ENCODE results near the gene DSG4. TPM values are rescaled to one million over a fixed set of nuclear protein-coding genes. Genes with fewer than 3 reads are reported as not detected.

The DSG4 gene
- total and polyA plus RNA-seq, 9 donors = not detected

- WGBS (ENCODE audit: insufficient coverage) = no CpG with 5 or more reads among the region's 4 CpGs
- no peak overlapping the region for H3K27ac ChIP-seq (ENCODE audit: low read length)
These were observed 64.9 kb downstream of the DSG4 start for GRCh38 chr18:31441493-31441892.

GRCh38 chr18:31444142-31444541 lies 67.6 kb downstream of the DSG4 start:
- H3K4me3 ChIP-seq (ENCODE audit: low read length) = no peak overlapping the region
- no peaks in the 10 kb centered on the region for H3K9me3 ChIP-seq (replicated peaks; ENCODE audit: control insufficient read depth, low read depth, low read length)
- no peaks in the 10 kb centered on the region for H3K27me3 ChIP-seq (ENCODE audit: control insufficient read depth, insufficient read depth, low read length)
- H3K4me1 ChIP-seq (ENCODE audit: control insufficient read depth, insufficient read depth, low read length) = no peaks in the 10 kb centered on the region
- WGBS (ENCODE audit: insufficient coverage) = no CpG with 5 or more reads among the region's 2 CpGs
- no peaks in the 10 kb centered on the region for H3K36me3 ChIP-seq (ENCODE audit: control insufficient read depth, insufficient read depth, low read length)
- DNase-seq = no peak
- H3K27ac ChIP-seq (ENCODE audit: low read length) = no peak overlapping the region

More at GRCh38 chr18:31441493-31441892, 64.9 kb downstream of the DSG4 start:
- no peaks in the 10 kb centered on the region for H3K9me3 ChIP-seq (replicated peaks; ENCODE audit: control insufficient read depth, low read depth, low read length)
- no peak overlapping the region for H3K4me3 ChIP-seq (ENCODE audit: low read length)
- no peaks in the 10 kb centered on the region for H3K36me3 ChIP-seq (ENCODE audit: control insufficient read depth, insufficient read depth, low read length)
- DNase-seq = no peak
- H3K4me1 ChIP-seq (ENCODE audit: control insufficient read depth, insufficient read depth, low read length) = no peaks in the 10 kb centered on the region
- no peaks in the 10 kb centered on the region for H3K27me3 ChIP-seq (ENCODE audit: control insufficient read depth, insufficient read depth, low read length)

GRCh38 chr18:31445908-31446307 lies 69.3 kb downstream of the DSG4 start:
- no peak for DNase-seq
- no peaks in the 10 kb centered on the region for H3K36me3 ChIP-seq (ENCODE audit: control insufficient read depth, insufficient read depth, low read length)

GRCh38 chr18:31446854-31447253 lies 70.3 kb downstream of the DSG4 start:
- H3K4me1 ChIP-seq (ENCODE audit: control insufficient read depth, insufficient read depth, low read length) = no peaks in the 10 kb centered on the region
- no peaks in the 10 kb centered on the region for H3K27me3 ChIP-seq (ENCODE audit: control insufficient read depth, insufficient read depth, low read length)
- no peak overlapping the region for H3K27ac ChIP-seq (ENCODE audit: low read length)
- DNase-seq = no peak
- H3K4me3 ChIP-seq (ENCODE audit: low read length) = no peak overlapping the region
- WGBS (ENCODE audit: insufficient coverage) = no CpG with 5 or more reads among the region's 3 CpGs
- H3K9me3 ChIP-seq (replicated peaks; ENCODE audit: control insufficient read depth, low read depth, low read length) = no peaks in the 10 kb centered on the region
- H3K36me3 ChIP-seq (ENCODE audit: control insufficient read depth, insufficient read depth, low read length) = no peaks in the 10 kb centered on the region

More at GRCh38 chr18:31445908-31446307, 69.3 kb downstream of the DSG4 start:
- H3K27me3 ChIP-seq (ENCODE audit: control insufficient read depth, insufficient read depth, low read length) = no peaks in the 10 kb centered on the region
- H3K4me1 ChIP-seq (ENCODE audit: control insufficient read depth, insufficient read depth, low read length) = no peaks in the 10 kb centered on the region
- no peak overlapping the region for H3K4me3 ChIP-seq (ENCODE audit: low read length)
- no peaks in the 10 kb centered on the region for H3K9me3 ChIP-seq (replicated peaks; ENCODE audit: control insufficient read depth, low read depth, low read length)
- H3K27ac ChIP-seq (ENCODE audit: low read length) = no peak overlapping the region

GRCh38 chr18:31447530-31448191 lies 71.1 kb downstream of the DSG4 start, which contains the start of gene DSG3:
Gene DSG3, plus strand, starts transcription at chr18:31447741. Its CDS starts 137 bp downstream, at chr18:31447878.
- 39% methylated on average over 6 of the region's 9 CpGs for WGBS (ENCODE audit: insufficient coverage)
- Histone ChIP-seq H3K36me3 (ENCODE audit: control insufficient read depth, insufficient read depth, low read length) (no peaks in the 10 kb centered on the region), H3K4me1 (ENCODE audit: control insufficient read depth, insufficient read depth, low read length) (no peaks in the 10 kb centered on the region), H3K27ac (ENCODE audit: low read length) (no peak within 1 kb of the TSS), H3K27me3 (ENCODE audit: control insufficient read depth, insufficient read depth, low read length) (no peaks in the 10 kb centered on the region), H3K9me3 (replicated peaks; ENCODE audit: control insufficient read depth, low read depth, low read length) (no peaks in the 10 kb centered on the region), H3K4me3 (ENCODE audit: low read length) (no peak within 1 kb of the TSS)
- no peak for DNase-seq

GRCh38 chr18:31450409-31450808 lies 73.8 kb downstream of the DSG4 start:
- H3K4me3 ChIP-seq (ENCODE audit: low read length) = no peak overlapping the region
- no peaks in the 10 kb centered on the region for H3K27me3 ChIP-seq (ENCODE audit: control insufficient read depth, insufficient read depth, low read length)
- DNase-seq = no peak
- no peaks in the 10 kb centered on the region for H3K4me1 ChIP-seq (ENCODE audit: control insufficient read depth, insufficient read depth, low read length)
- no peaks in the 10 kb centered on the region for H3K36me3 ChIP-seq (ENCODE audit: control insufficient read depth, insufficient read depth, low read length)
- H3K9me3 ChIP-seq (replicated peaks; ENCODE audit: control insufficient read depth, low read depth, low read length) = no peaks in the 10 kb centered on the region
- no peak overlapping the region for H3K27ac ChIP-seq (ENCODE audit: low read length)

- Histone ChIP-seq H3K36me3 (ENCODE audit: control insufficient read depth, insufficient read depth, low read length) (no peaks in the 10 kb centered on the region), H3K4me1 (ENCODE audit: control insufficient read depth, insufficient read depth, low read length) (no peaks in the 10 kb centered on the region), H3K27me3 (ENCODE audit: control insufficient read depth, insufficient read depth, low read length) (no peaks in the 10 kb centered on the region), H3K9me3 (replicated peaks; ENCODE audit: control insufficient read depth, low read depth, low read length) (no peaks in the 10 kb centered on the region), H3K27ac (ENCODE audit: low read length) (no peak overlapping the region), H3K4me3 (ENCODE audit: low read length) (no peak overlapping the region)
- WGBS (ENCODE audit: insufficient coverage) = 100% methylated on average over 1 of the region's 1 CpG
- DNase-seq = no peak
These were observed 75.0 kb downstream of the DSG4 start for GRCh38 chr18:31451625-31452024.

GRCh38 chr18:31454066-31454708 lies 77.6 kb downstream of the DSG4 start:
- Histone ChIP-seq H3K9me3 (replicated peaks; ENCODE audit: control insufficient read depth, low read depth, low read length) (no peaks in the 10 kb centered on the region), H3K4me3 (ENCODE audit: low read length) (no peak overlapping the region), H3K4me1 (ENCODE audit: control insufficient read depth, insufficient read depth, low read length) (no peaks in the 10 kb centered on the region), H3K36me3 (ENCODE audit: control insufficient read depth, insufficient read depth, low read length) (no peaks in the 10 kb centered on the region), H3K27me3 (ENCODE audit: control insufficient read depth, insufficient read depth, low read length) (no peaks in the 10 kb centered on the region), H3K27ac (ENCODE audit: low read length) (no peak overlapping the region)
- 40% methylated on average over 1 of the region's 3 CpGs for WGBS (ENCODE audit: insufficient coverage)
- no peak for DNase-seq

Other genes with a start within 250 kb of the DSG4 start
- gene DSC1, start 213.9 kb upstream of the DSG4 start, total RNA-seq = under 0.01 TPM
- 1 to 10 TPM in 1 of 8 donors, under 1 TPM in 2, not detected in 5; 0.07 to 9.4 (median 0.57) TPM for gene DSC1, start 213.9 kb upstream of the DSG4 start, polyA plus RNA-seq (ENCODE audit: insufficient read depth in 1 of 8, insufficient read length in 8 of 8, low replicate concordance in 1 of 8)
- gene DSG1, start 58.6 kb upstream of the DSG4 start, total RNA-seq = not detected
- 10 to 100 TPM in 1 of 8 donors, under 1 TPM in 4, not detected in 3; 0.03 to 15.2 (median 0.07) TPM for gene DSG1, start 58.6 kb upstream of the DSG4 start, polyA plus RNA-seq (ENCODE audit: insufficient read depth in 1 of 8, insufficient read length in 8 of 8, low replicate concordance in 1 of 8)
- gene DSG3, start 71.0 kb downstream of the DSG4 start, total RNA-seq = not detected
- gene DSG3, start 71.0 kb downstream of the DSG4 start, polyA plus RNA-seq (ENCODE audit: insufficient read depth in 1 of 8, insufficient read length in 8 of 8, low replicate concordance in 1 of 8) = 1 to 10 TPM in 1 of 8 donors, under 1 TPM in 2, not detected in 5; 0.04 to 5.7 (median 0.16) TPM
- 2.3 TPM for gene DSG2, start 121.4 kb downstream of the DSG4 start, total RNA-seq
- 10 to 100 TPM in 1 of 8 donors, 1 to 10 TPM in 7; 5.0 to 14.8 (median 8.3) TPM for gene DSG2, start 121.4 kb downstream of the DSG4 start, polyA plus RNA-seq (ENCODE audit: insufficient read depth in 1 of 8, insufficient read length in 8 of 8, low replicate concordance in 1 of 8)
- 0.27 TPM for gene TTR, start 215.1 kb downstream of the DSG4 start, total RNA-seq
- 10 to 100 TPM in 2 of 8 donors, 1 to 10 TPM in 1, under 1 TPM in 3, not detected in 2; 0.24 to 15.8 (median 4.1) TPM for gene TTR, start 215.1 kb downstream of the DSG4 start, polyA plus RNA-seq (ENCODE audit: insufficient read depth in 1 of 8, insufficient read length in 8 of 8, low replicate concordance in 1 of 8)